GM12878 (cell line): ENCODE results near the gene DNAJC13. TPM values are rescaled to one million over a fixed set of nuclear protein-coding genes. Genes with fewer than 3 reads are reported as not detected.

ENCODE experiments used
- ATF2 ChIP-seq: IDR thresholded peaks from 2 replicates; pipeline ENCODE4 v1.6.1; 2012; ENCODE audit warnings: low read length, inconsistent platforms
- BCL11A ChIP-seq: IDR thresholded peaks from 2 replicates; pipeline ENCODE4 v1.6.1; 2011; ENCODE audit warnings: low read depth, low read length
- CBFB ChIP-seq: IDR thresholded peaks from 2 replicates; pipeline ENCODE4 v1.6.1; 2016; ENCODE audit warnings: antibody characterized with exemption, low read depth
- CBX5 ChIP-seq: sonication (generic); IDR thresholded peaks from 2 replicates; pipeline ENCODE4 v1.6.1; 2016; ENCODE audit warnings: low read depth, moderate library complexity, mild to moderate bottlenecking, inconsistent platforms
- CHD2 ChIP-seq: IDR thresholded peaks from 2 replicates; pipeline ENCODE4 v1.6.1; 2011; ENCODE audit warnings: low read depth, low read length, improper control_type of control experiment, borderline replicate concordance
- E4F1 ChIP-seq: fragments of 450-650 bp; IDR thresholded peaks from 2 replicates; pipeline ENCODE4 v1.6.1; 2018; ENCODE audit warnings: borderline replicate concordance, mild to moderate bottlenecking; ENCODE audit not compliant: partially characterized antibody
- GABPA ChIP-seq: IDR thresholded peaks from 2 replicates; pipeline ENCODE4 v1.6.1; 2014; ENCODE audit warnings: antibody characterized with exemption, low read depth, mild to moderate bottlenecking, inconsistent platforms
- HDAC2 ChIP-seq: fragments of 200-600 bp; sonication (generic); IDR thresholded peaks from 2 replicates; pipeline ENCODE4 v1.6.1; 2017
- HDAC6 ChIP-seq: fragments of 200-600 bp; sonication (generic); IDR thresholded peaks from one replicate; pipeline ENCODE4 v1.8.0; 2017; ENCODE audit warnings: antibody characterized with exemption; ENCODE audit not compliant: unreplicated experiment
- IRF4 ChIP-seq: IDR thresholded peaks from 2 replicates; pipeline ENCODE4 v1.6.1; 2011; ENCODE audit warnings: low read depth, low read length
- JUNB ChIP-seq: IDR thresholded peaks from 2 replicates; pipeline ENCODE4 v1.6.1; 2016; ENCODE audit warnings: antibody characterized with exemption, mild to moderate bottlenecking
- KLF5 ChIP-seq: fragments of 450-650 bp; IDR thresholded peaks from 2 replicates; pipeline ENCODE4 v1.6.1; 2014; ENCODE audit warnings: mild to moderate bottlenecking; ENCODE audit not compliant: partially characterized antibody
- MTA2 ChIP-seq: fragments of 450-650 bp; IDR thresholded peaks from 2 replicates; pipeline ENCODE4 v1.6.1; 2016; ENCODE audit warnings: low read depth, mild to moderate bottlenecking, moderate library complexity
- MYB ChIP-seq: fragments of 150-350 bp; IDR thresholded peaks from 2 replicates; pipeline ENCODE4 v1.6.1; 2014; ENCODE audit warnings: mild to moderate bottlenecking, low read depth, low read length, borderline replicate concordance
- NFIC ChIP-seq: IDR thresholded peaks from 2 replicates; pipeline ENCODE4 v1.6.1; 2012; ENCODE audit warnings: low read depth, mild to moderate bottlenecking, inconsistent platforms, low read length, moderate library complexity
- SIX5 ChIP-seq: IDR thresholded peaks from 2 replicates; pipeline ENCODE4 v1.6.1; 2011; ENCODE audit warnings: mild to moderate bottlenecking, low read depth, low read length, moderate library complexity; ENCODE audit not compliant: severe bottlenecking
- SMARCA5 ChIP-seq: fragments of 450-650 bp; IDR thresholded peaks from 2 replicates; pipeline ENCODE4 v1.6.1; 2017; ENCODE audit warnings: mild to moderate bottlenecking
- SRF ChIP-seq, 2 experiments: IDR thresholded peaks; 2 replicates each; pipeline ENCODE4 v1.6.1; 2011; ENCODE audit warnings: low read depth in 2 of 2, low read length in 2 of 2, mild to moderate bottlenecking in 1 of 2, moderate library complexity in 1 of 2
- SUZ12 ChIP-seq: fragments of 200-600 bp; sonication (generic); IDR thresholded peaks from one replicate; pipeline ENCODE4 v1.6.1; 2018; ENCODE audit warnings: antibody characterized with exemption, mild to moderate bottlenecking; ENCODE audit not compliant: unreplicated experiment
- TAF1 ChIP-seq: IDR thresholded peaks from 2 replicates; pipeline ENCODE4 v1.6.1; 2011; ENCODE audit warnings: mild to moderate bottlenecking, low read depth, low read length, borderline replicate concordance
- TARDBP ChIP-seq: IDR thresholded peaks from 2 replicates; pipeline ENCODE4 v1.6.1; 2016; ENCODE audit warnings: borderline replicate concordance
- TBL1XR1 ChIP-seq: IDR thresholded peaks from 2 replicates; pipeline ENCODE4 v1.6.1; 2012; ENCODE audit warnings: low read depth, low read length, improper control_type of control experiment
- ZNF207 ChIP-seq: fragments of 450-650 bp; IDR thresholded peaks from 2 replicates; pipeline ENCODE4 v1.6.1; 2014; ENCODE audit warnings: antibody characterized with exemption, mild to moderate bottlenecking, borderline replicate concordance
- ZNF592 ChIP-seq: fragments of 450-650 bp; IDR thresholded peaks from 2 replicates; pipeline ENCODE4 v1.6.1; 2017; ENCODE audit warnings: mild to moderate bottlenecking, moderate library complexity
- ZSCAN29 ChIP-seq: fragments of 450-650 bp; IDR thresholded peaks from 2 replicates; pipeline ENCODE4 v1.6.1; 2017; ENCODE audit warnings: mild to moderate bottlenecking, moderate library complexity
- polyA plus RNA-seq, 11 experiments: library from polyadenylated mRNA; depleted of rRNA in 4 of 11; unstranded in 6 of 11; stranded (reverse) in 5 of 11; fragments of >200 nt; fragmentation: Nextera tagmentation in 4 of 11; fragmentation: Illumina TruSeq in 1 of 11; extraction: Ambion mirVana in 4 of 11; extraction: Trizol in 1 of 11; gene quantifications; 1 replicate in 1 of 11; 2 replicates in 10 of 11; pipeline versions ENCODE4 v1.2.1 to v1.2.3, GENCODE V29; 2011 to 2016; ENCODE audit warnings: inconsistent platforms in 2 of 11, missing spikeins in 2 of 11, low read depth in 1 of 11
- total RNA-seq, 4 experiments: library from RNA; depleted of rRNA in 3 of 4; stranded (reverse); fragments of >200 nt in 3 of 4; fragmentation: Illumina TruSeq in 1 of 4; extraction: Trizol in 1 of 4; gene quantifications; 2 replicates each; pipeline versions ENCODE4 v1.2.1 to v1.2.3, GENCODE V29; 2013 to 2021

Gene DNAJC13
- total and polyA plus RNA-seq, 10 of the 15 experiments (the other 5 are each of a cell fraction or from before 2014, with no cell fraction given): 8.3 to 33.9 (median 17.0) TPM

GRCh38 chr3:132416807-132417694, at the start of gene DNAJC13 (continued):
- TF ChIP-seq JUNB (no peak), SRF (IDR thresholded peaks at IDR 0.05; ENCODE audit: low read depth in 2 of 2, low read length in 2 of 2) (no peak), KLF5 (no peak), MYB (no peak), SMARCA5 (no peak), MTA2 (no peak), ZSCAN29 (no peak), CHD2 (peak; percentile 74), SUZ12 (no peak), GABPA (no peak), HDAC6 (no peak), TBL1XR1 (no peak), NFIC (no peak), ZNF592 (no peak), HDAC2 (no peak), IRF4 (no peak), CBX5 (no peak), BCL11A (no peak), ZNF207 (no peak), TAF1 (peak; percentile 87), E4F1 (no peak), CBFB (no peak), ATF2 (no peak), TARDBP (no peak), SIX5 (peak; percentile 17)
